ENCODE measurements around the gene BTBD3.
A peak's percentile ranks its signal among the peaks of the same experiment; 100 is the strongest.

Gene BTBD3

DNA sequence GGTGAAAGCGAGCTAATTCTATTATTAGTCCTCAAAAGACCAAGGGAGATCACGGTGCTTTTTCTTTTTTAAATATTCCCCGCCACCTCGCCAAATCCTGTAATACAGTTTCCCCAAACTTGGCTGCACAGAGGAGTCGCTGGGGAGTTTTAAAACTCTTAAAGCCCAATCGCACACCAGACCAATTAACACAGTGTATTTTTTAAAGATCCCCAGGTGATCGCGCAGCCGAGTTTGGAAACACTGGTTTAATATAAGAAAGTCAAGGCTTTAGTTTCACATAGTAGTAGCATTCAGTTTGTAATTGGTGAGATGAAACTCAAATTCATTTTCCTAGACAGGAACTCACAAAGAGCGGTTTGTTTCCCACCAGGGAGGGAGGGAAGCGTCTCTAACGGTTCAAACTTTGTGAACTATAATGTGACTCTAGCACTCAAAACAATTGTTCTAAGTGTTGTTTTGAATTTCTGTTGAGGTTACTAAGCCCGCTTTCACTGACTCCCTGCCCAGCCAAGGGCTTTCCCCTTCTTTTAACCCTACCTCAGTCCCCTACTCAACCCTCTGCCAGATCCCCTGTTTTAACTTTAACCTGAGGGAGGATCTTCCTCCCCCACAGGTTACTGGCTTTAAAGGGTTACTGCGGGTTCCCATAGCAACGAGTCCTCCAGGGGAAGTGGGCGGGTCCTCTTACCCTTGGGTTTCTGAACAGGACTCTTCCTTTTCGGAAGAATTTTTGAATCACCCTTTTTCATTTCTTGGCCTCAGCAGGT is 25.7 kb upstream of the BTBD3 start:
- H3K36me3 ChIP-seq (ENCODE audit: control insufficient read depth, insufficient read depth, low read length) = no peaks in the 10 kb centered on the region
- peaks cover 33% of the 10 kb centered on the region for H3K4me1 ChIP-seq (ENCODE audit: control insufficient read depth, insufficient read depth, low read length)
- no peaks in the 10 kb centered on the region for H3K9me3 ChIP-seq (ENCODE audit: control insufficient read depth, insufficient read depth, low read length)
- peak overlapping the region; percentile 92 for H3K4me3 ChIP-seq (ENCODE audit: low read depth, low read length)
- H3K27me3 ChIP-seq (ENCODE audit: control insufficient read depth, insufficient read depth, low read length) = peaks cover 8% of the 10 kb centered on the region
- peak overlapping the region; percentile 64; the same call in 1 of the 2 replicates for H3K9ac ChIP-seq (ENCODE audit: low read depth, low read length)
- H3K27ac ChIP-seq (ENCODE audit: low read depth, low read length) = peak overlapping the region; percentile 94

GRCh38 chr20:11894062-11894461 is 23.6 kb upstream of the BTBD3 start:
- H3K27me3 ChIP-seq (ENCODE audit: control insufficient read depth, insufficient read depth, low read length) = peaks cover 8% of the 10 kb centered on the region
- H3K4me3 ChIP-seq (ENCODE audit: low read depth, low read length) = no peak overlapping the region
- H3K4me1 ChIP-seq (ENCODE audit: control insufficient read depth, insufficient read depth, low read length) = peaks cover 33% of the 10 kb centered on the region
- no peaks in the 10 kb centered on the region for H3K9me3 ChIP-seq (ENCODE audit: control insufficient read depth, insufficient read depth, low read length)
- no peaks in the 10 kb centered on the region for H3K36me3 ChIP-seq (ENCODE audit: control insufficient read depth, insufficient read depth, low read length)
- no peak overlapping the region for H3K27ac ChIP-seq (ENCODE audit: low read depth, low read length)
- H3K9ac ChIP-seq (ENCODE audit: low read depth, low read length) = no peak overlapping the region

DNA sequence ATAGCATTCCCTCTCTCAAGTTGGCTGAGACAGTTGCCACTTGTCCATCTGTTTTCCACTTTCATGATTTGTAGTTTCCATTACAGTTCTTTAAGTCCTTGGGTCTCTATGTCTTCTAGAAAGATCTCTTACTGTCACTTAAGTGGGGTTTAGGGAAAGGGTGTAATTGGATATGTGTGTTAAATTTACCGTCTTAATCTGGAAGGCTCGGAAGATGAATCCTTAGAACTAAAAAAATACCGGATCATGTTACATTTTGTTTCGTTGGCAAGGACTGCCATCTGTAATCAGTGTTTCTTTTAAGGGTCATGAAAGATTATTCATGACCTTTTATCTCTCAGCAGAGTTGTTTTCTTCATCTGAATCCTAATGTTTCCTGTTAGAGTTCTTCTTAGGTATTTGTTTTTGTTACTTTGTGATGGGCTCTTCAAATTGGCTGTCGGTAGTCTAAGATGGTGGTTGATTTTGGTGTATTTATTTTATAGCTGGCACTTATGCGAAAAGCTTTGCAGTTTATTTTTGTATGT is 21.8 kb upstream of the BTBD3 start:
- H3K4me3 ChIP-seq (ENCODE audit: low read depth, low read length) = no peak overlapping the region
- H3K27ac ChIP-seq (ENCODE audit: low read depth, low read length) = no peak overlapping the region
- H3K4me1 ChIP-seq (ENCODE audit: control insufficient read depth, insufficient read depth, low read length) = peaks cover 28% of the 10 kb centered on the region
- no peaks in the 10 kb centered on the region; the same call in 1 of the 2 replicates for H3K36me3 ChIP-seq (ENCODE audit: control insufficient read depth, insufficient read depth, low read length)
- H3K27me3 ChIP-seq (ENCODE audit: control insufficient read depth, insufficient read depth, low read length) = no peaks in the 10 kb centered on the region
- H3K9ac ChIP-seq (ENCODE audit: low read depth, low read length) = no peak overlapping the region
- H3K9me3 ChIP-seq (ENCODE audit: control insufficient read depth, insufficient read depth, low read length) = no peaks in the 10 kb centered on the region

- H3K36me3 ChIP-seq (ENCODE audit: control insufficient read depth, insufficient read depth, low read length) = no peaks in the 10 kb centered on the region; the same call in 1 of the 2 replicates
Measured at GRCh38 chr20:11901127-11901526, 16.6 kb upstream of the BTBD3 start.

GRCh38 chr20:11902285-11902697 is 15.4 kb upstream of the BTBD3 start:
- H3K4me1 ChIP-seq (ENCODE audit: control insufficient read depth, insufficient read depth, low read length) = 0 out of 2 replicates have a peak, but pooled peaks cover under 1% of the 10 kb centered on the region
- no peaks in the 10 kb centered on the region for H3K9me3 ChIP-seq (ENCODE audit: control insufficient read depth, insufficient read depth, low read length)
- H3K4me3 ChIP-seq (ENCODE audit: low read depth, low read length) = no peak overlapping the region
- H3K27ac ChIP-seq (ENCODE audit: low read depth, low read length) = no peak overlapping the region
- no peaks in the 10 kb centered on the region; the same call in 1 of the 2 replicates for H3K36me3 ChIP-seq (ENCODE audit: control insufficient read depth, insufficient read depth, low read length)
- no peak overlapping the region for H3K9ac ChIP-seq (ENCODE audit: low read depth, low read length)
- no peaks in the 10 kb centered on the region for H3K27me3 ChIP-seq (ENCODE audit: control insufficient read depth, insufficient read depth, low read length)

More at GRCh38 chr20:11901127-11901526, 16.6 kb upstream of the BTBD3 start:
- Histone ChIP-seq H3K27me3 (ENCODE audit: control insufficient read depth, insufficient read depth, low read length) (no peaks in the 10 kb centered on the region), H3K4me1 (ENCODE audit: control insufficient read depth, insufficient read depth, low read length) (peaks cover under 1% of the 10 kb centered on the region; the same call in 1 of the 2 replicates), H3K9me3 (ENCODE audit: control insufficient read depth, insufficient read depth, low read length) (no peaks in the 10 kb centered on the region), H3K4me3 (ENCODE audit: low read depth, low read length) (no peak overlapping the region), H3K27ac (ENCODE audit: low read depth, low read length) (no peak overlapping the region), H3K9ac (ENCODE audit: low read depth, low read length) (no peak overlapping the region)

GRCh38 chr20:11905460-11906179 is 12.1 kb upstream of the BTBD3 start:
- Histone ChIP-seq H3K27me3 (ENCODE audit: control insufficient read depth, insufficient read depth, low read length) (no peaks in the 10 kb centered on the region), H3K27ac (ENCODE audit: low read depth, low read length) (no peak overlapping the region), H3K36me3 (ENCODE audit: control insufficient read depth, insufficient read depth, low read length) (no peaks in the 10 kb centered on the region; the same call in 1 of the 2 replicates), H3K9me3 (ENCODE audit: control insufficient read depth, insufficient read depth, low read length) (no peaks in the 10 kb centered on the region), H3K4me3 (ENCODE audit: low read depth, low read length) (no peak overlapping the region), H3K4me1 (ENCODE audit: control insufficient read depth, insufficient read depth, low read length) (peaks cover 5% of the 10 kb centered on the region; the same call in 1 of the 2 replicates), H3K9ac (ENCODE audit: low read depth, low read length) (no peak overlapping the region)

GRCh38 chr20:11906626-11907480 is 10.8 kb upstream of the BTBD3 start:
- peaks cover 5% of the 10 kb centered on the region; the same call in 1 of the 2 replicates for H3K4me1 ChIP-seq (ENCODE audit: control insufficient read depth, insufficient read depth, low read length)

GRCh38 chr20:11907621-11908020 is 10.1 kb upstream of the BTBD3 start:
- Histone ChIP-seq H3K4me3 (ENCODE audit: low read depth, low read length) (no peak overlapping the region), H3K9me3 (ENCODE audit: control insufficient read depth, insufficient read depth, low read length) (no peaks in the 10 kb centered on the region), H3K9ac (ENCODE audit: low read depth, low read length) (no peak overlapping the region), H3K4me1 (ENCODE audit: control insufficient read depth, insufficient read depth, low read length) (peaks cover 9% of the 10 kb centered on the region; the same call in 1 of the 2 replicates), H3K27ac (ENCODE audit: low read depth, low read length) (no peak overlapping the region), H3K27me3 (ENCODE audit: control insufficient read depth, insufficient read depth, low read length) (no peaks in the 10 kb centered on the region), H3K36me3 (ENCODE audit: control insufficient read depth, insufficient read depth, low read length) (no peaks in the 10 kb centered on the region)

More at GRCh38 chr20:11906626-11907480, 10.8 kb upstream of the BTBD3 start:
- H3K27ac ChIP-seq (ENCODE audit: low read depth, low read length) = no peak overlapping the region
- no peak overlapping the region for H3K4me3 ChIP-seq (ENCODE audit: low read depth, low read length)
- H3K9me3 ChIP-seq (ENCODE audit: control insufficient read depth, insufficient read depth, low read length) = no peaks in the 10 kb centered on the region
- H3K36me3 ChIP-seq (ENCODE audit: control insufficient read depth, insufficient read depth, low read length) = no peaks in the 10 kb centered on the region
- H3K27me3 ChIP-seq (ENCODE audit: control insufficient read depth, insufficient read depth, low read length) = no peaks in the 10 kb centered on the region
- H3K9ac ChIP-seq (ENCODE audit: low read depth, low read length) = no peak overlapping the region

DNA sequence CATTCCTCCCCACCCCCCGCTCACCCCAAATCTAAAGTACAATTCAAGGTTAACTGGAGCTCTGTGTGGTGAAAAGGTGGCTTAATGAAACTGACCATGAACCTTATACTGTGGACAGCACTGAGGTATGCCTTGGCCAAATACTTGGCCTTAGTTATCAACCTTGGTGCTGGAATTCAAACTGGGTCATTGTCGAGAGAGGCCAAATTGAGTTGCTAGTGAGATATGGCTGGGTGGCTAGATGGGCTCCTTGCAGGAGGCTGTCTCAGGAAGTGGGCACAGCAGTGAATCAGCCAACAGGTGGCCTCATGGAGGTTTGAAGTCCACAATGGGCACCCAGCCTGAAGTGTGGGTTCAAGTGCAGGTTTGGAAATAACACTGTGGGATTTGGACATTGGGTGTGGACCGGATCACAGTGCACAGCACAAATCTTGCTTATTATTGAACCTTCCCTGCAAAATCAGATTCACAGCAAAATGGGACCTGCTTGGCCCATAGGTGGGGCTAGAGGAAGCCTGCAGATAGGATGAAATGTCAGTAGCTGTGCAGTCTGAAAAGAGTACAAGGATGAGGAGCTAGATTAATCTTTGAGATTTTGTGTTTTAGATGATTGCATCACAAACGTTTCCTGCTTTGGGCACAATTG is 5.6 kb upstream of the BTBD3 start:
- H3K27ac ChIP-seq (ENCODE audit: low read depth, low read length) = no peak overlapping the region

More for the DNA sequence above, 5.6 kb upstream of the BTBD3 start:
- peaks cover 33% of the 10 kb centered on the region for H3K4me1 ChIP-seq (ENCODE audit: control insufficient read depth, insufficient read depth, low read length)
- no peak overlapping the region for H3K4me3 ChIP-seq (ENCODE audit: low read depth, low read length)
- H3K9ac ChIP-seq (ENCODE audit: low read depth, low read length) = no peak overlapping the region
- H3K9me3 ChIP-seq (ENCODE audit: control insufficient read depth, insufficient read depth, low read length) = no peaks in the 10 kb centered on the region
- no peaks in the 10 kb centered on the region for H3K27me3 ChIP-seq (ENCODE audit: control insufficient read depth, insufficient read depth, low read length)
- no peaks in the 10 kb centered on the region for H3K36me3 ChIP-seq (ENCODE audit: control insufficient read depth, insufficient read depth, low read length)

Measured in HUES48 (cell line).